Endothelial cell of umbilical vein (primary cell): Measurements from ENCODE around the gene RAMP1. TPM values are rescaled to one million over a fixed set of nuclear protein-coding genes. Genes with fewer than 3 reads are reported as not detected.
"Not testable (repeated sequence)": the region's sequence is repeated elsewhere in the genome, so short reads cannot be mapped to it uniquely, and the experiment has no call there.

Experiments used
- BruUV-seq: library from RNA; stranded (reverse); fragments of 400-500 nt; replicated peaks from 2 replicates; lab custom pipeline; 2021; lab: Mats Ljungman, UMichigan
- CTCF ChIA-PET: fragments of 300-600, 350-600 bp; sonication (Branson Sonifier 250); formaldehyde crosslinking; loops from one replicate; lab custom pipeline; 2021; ENCODE audit warnings: antibody characterized with exemption, inconsistent platforms; lab: Charles Lee
- POLR2A ChIA-PET: fragments of 300-600, 350-600 bp; sonication (Branson Sonifier 250); formaldehyde crosslinking; loops from one replicate; lab custom pipeline; 2021; ENCODE audit warnings: antibody characterized with exemption, inconsistent platforms; lab: Charles Lee
- DNase-seq: peaks from one replicate; pipeline ENCODE4 v3.0.0-alpha.2; 2011; ENCODE audit warnings: low read depth, low spot score
- FAIRE-seq: peaks from 2 replicates; lab custom pipeline; 2011; peaks lifted over from hg19 to GRCh38; lab: Jason Lieb, UNC
- H2AFZ ChIP-seq: 2 replicates; pipeline ENCODE4 v1.6.0; 2012; ENCODE audit warnings: low read depth, low read length, control low read depth, inconsistent platforms
- H3K27ac ChIP-seq: 2 replicates; pipeline ENCODE4 v1.5.1; 2011; ENCODE audit warnings: low read depth, mild to moderate bottlenecking, control low read depth, low read length, moderate library complexity; ENCODE audit not compliant: insufficient read depth
- H3K27me3 ChIP-seq, 2 experiments: 2 replicates each; pipeline versions ENCODE4 v1.6.0 to v1.6.1; 2011; ENCODE audit warnings: low read length in 2 of 2, mixed read lengths in 1 of 2; ENCODE audit not compliant: control insufficient read depth in 2 of 2, insufficient read depth in 2 of 2
- H3K36me3 ChIP-seq, 2 experiments: 2 replicates in 1 of 2; 3 replicates in 1 of 2; pipeline ENCODE4 v1.5.1; 2011; ENCODE audit warnings: low read length in 2 of 2, mild to moderate bottlenecking in 1 of 2, moderate library complexity in 1 of 2; ENCODE audit not compliant: control insufficient read depth in 2 of 2, insufficient read depth in 2 of 2; ENCODE audit errors: extremely low read depth in 1 of 2
- H3K4me1 ChIP-seq: 3 replicates; pipeline ENCODE4 v1.5.1; 2011; ENCODE audit warnings: mild to moderate bottlenecking, low read length; ENCODE audit not compliant: control insufficient read depth, insufficient read depth; ENCODE audit errors: extremely low read depth
- H3K4me2 ChIP-seq: 2 replicates; pipeline ENCODE4 v1.6.1; 2011; ENCODE audit warnings: low read length, control low read depth, mixed read lengths; ENCODE audit not compliant: insufficient read depth
- H3K4me3 ChIP-seq, 3 experiments: fragments of 200-600 bp in 1 of 3; sonication (generic), shearing (Covaris generic) in 1 of 3; replicated peaks in 1 of 3; 2 replicates each; pipeline ENCODE4 v1.5.1; 2011 to 2016; ENCODE audit warnings: control low read depth in 3 of 3, low read length in 3 of 3, mild to moderate bottlenecking in 2 of 3, inconsistent platforms in 1 of 3, low read depth in 1 of 3, moderate library complexity in 1 of 3; ENCODE audit not compliant: insufficient read depth in 1 of 3
- H3K79me2 ChIP-seq: 2 replicates; pipeline ENCODE4 v1.6.0; 2012; ENCODE audit warnings: low read length, inconsistent platforms; ENCODE audit not compliant: control insufficient read depth, insufficient read depth
- H3K9ac ChIP-seq: replicated peaks from 2 replicates; pipeline ENCODE3; 2011; ENCODE audit warnings: low read length, control low read depth; ENCODE audit not compliant: insufficient read depth; ENCODE audit errors: extremely low read depth
- H3K9me1 ChIP-seq: replicated peaks from 3 replicates; pipeline ENCODE4 v1.6.0; 2011; ENCODE audit warnings: mild to moderate bottlenecking, low read length; ENCODE audit not compliant: control insufficient read depth, insufficient read depth; ENCODE audit errors: extremely low read depth
- H3K9me3 ChIP-seq: replicated peaks from 2 replicates; pipeline ENCODE4 v1.5.1; 2012; ENCODE audit warnings: low read length, inconsistent platforms; ENCODE audit not compliant: control insufficient read depth, insufficient read depth
- H4K20me1 ChIP-seq: replicated peaks from 2 replicates; pipeline ENCODE3; 2011; ENCODE audit warnings: mild to moderate bottlenecking, low read length; ENCODE audit not compliant: control insufficient read depth, insufficient read depth; ENCODE audit errors: extremely low read depth
- CTCF ChIP-seq, 2 donors: IDR thresholded peaks; 1 replicate in 1 of 2; 2 replicates in 1 of 2; pipeline ENCODE4 v1.5.1; 2011; ENCODE audit warnings: low read length in 2 of 2, mild to moderate bottlenecking in 2 of 2, moderate library complexity in 2 of 2, control low read depth in 1 of 2, inconsistent platforms in 1 of 2, low read depth in 1 of 2; ENCODE audit not compliant: insufficient read depth in 1 of 2; ENCODE audit errors: extremely low read depth in 1 of 2
- EZH2 ChIP-seq: IDR thresholded peaks from 2 replicates; pipeline ENCODE4 v1.6.1; 2012; ENCODE audit warnings: borderline replicate concordance, low read depth, mild to moderate bottlenecking, moderate library complexity, low read length, inconsistent platforms; ENCODE audit not compliant: severe bottlenecking
- FOS ChIP-seq: IDR thresholded peaks from 2 replicates; pipeline ENCODE4 v1.6.1; 2011; ENCODE audit warnings: mild to moderate bottlenecking, low read length, moderate library complexity, borderline replicate concordance; ENCODE audit not compliant: insufficient read depth
- GATA2 ChIP-seq: IDR thresholded peaks from 2 replicates; pipeline ENCODE4 v1.7.0; 2011; ENCODE audit warnings: low read depth, mild to moderate bottlenecking, moderate library complexity, mixed read lengths, low read length; ENCODE audit not compliant: insufficient read length, insufficient read depth
- JUN ChIP-seq: IDR thresholded peaks from 2 replicates; pipeline ENCODE4 v1.6.1; 2011; ENCODE audit warnings: borderline replicate concordance, low read depth; ENCODE audit not compliant: insufficient read length, insufficient read depth
- MYC ChIP-seq: IDR thresholded peaks from one replicate; pipeline ENCODE4 v1.6.1; 2011; ENCODE audit warnings: mild to moderate bottlenecking, low read depth, low read length
- POLR2A ChIP-seq: IDR thresholded peaks from 2 replicates; pipeline ENCODE4 v1.6.1; 2012; ENCODE audit warnings: low read depth, mild to moderate bottlenecking, control low read depth, low read length
- POLR2AphosphoS5 ChIP-seq: IDR thresholded peaks from 2 replicates; pipeline ENCODE4 v1.6.1; 2012; ENCODE audit warnings: low read depth, mild to moderate bottlenecking, control low read depth, low read length, moderate library complexity; ENCODE audit not compliant: insufficient read depth
- dilution Hi-C: fragments of 300-500 bp; cut with MboI; formaldehyde crosslinking; loops from one replicate; pipeline ENCODE4 v1.15.0; 2019; ENCODE audit warnings: low sequenced_read_pairs; ENCODE audit not compliant: extremely low pct_ligation_motif_present
- intact Hi-C: fragments of 100-400 bp; cut with micrococcal nuclease; formaldehyde crosslinking; loops from one replicate; pipeline ENCODE4 v1.10.0; 2022
- polyA plus RNA-seq, 4 experiments: library from polyadenylated mRNA; depleted of rRNA in 3 of 4; stranded (reverse) in 3 of 4; unstranded in 1 of 4; fragments of >200 nt; gene quantifications; 2 replicates each; pipeline versions ENCODE4 v1.2.1 to v1.2.3, GENCODE V29; 2011 to 2012; ENCODE audit warnings: missing spikeins in 1 of 4
- total RNA-seq: library from RNA; stranded (reverse); gene quantifications from 2 replicates; pipeline ENCODE4 v1.2.3, GENCODE V29; 2021
- TF ChIP-seq, protein P1 (sequence below): IDR thresholded peaks from 2 replicates; pipeline ENCODE4 v1.6.1; 2011; ENCODE audit not compliant: insufficient read depth, insufficient read length

RAMP1 gene
- total and polyA plus RNA-seq, 2 donors (not counting 3 experiments of a cell fraction or from before 2014, with no cell fraction given) = 0.18 TPM; not detected in 1

DNA sequence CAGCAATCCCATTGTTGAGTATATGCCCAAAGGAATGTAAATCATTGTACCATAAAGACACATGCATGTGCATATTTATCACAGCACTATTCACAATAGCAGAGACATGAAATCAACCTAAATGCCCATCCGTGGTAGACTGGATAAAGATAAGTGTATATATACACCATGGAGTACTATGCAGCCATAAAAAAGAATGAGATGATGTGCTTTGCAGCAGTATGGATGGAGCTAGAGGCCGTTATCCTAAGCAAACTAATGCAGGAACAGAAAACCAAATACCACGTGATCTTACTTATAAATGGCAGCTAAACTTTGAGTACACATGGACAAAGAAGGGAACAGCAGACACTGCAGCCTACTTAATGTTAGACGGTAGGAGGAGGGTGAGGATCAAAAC, 18.4 kb upstream of the RAMP1 start:
- no TSS peak for BruUV-seq
- intact Hi-C loops = no loop called here
- H2AFZ ChIP-seq = no peak overlapping the region
- H3K9me1 ChIP-seq = no peaks in the 10 kb centered on the region
- no peak overlapping the region for H3K9ac ChIP-seq
- no peaks in the 10 kb centered on the region for H3K4me1 ChIP-seq
- H3K4me3 ChIP-seq = no peak overlapping the region
- no peaks in the 10 kb centered on the region for H3K9me3 ChIP-seq
- H3K27ac ChIP-seq = no peak overlapping the region
- FAIRE-seq (no peak), DNase-seq (no peak)
- CTCF ChIA-PET = no interaction called here
- no peak for TF ChIP-seq EZH2
- no peak for TF ChIP-seq GATA2
- TF ChIP-seq, protein P1, sequence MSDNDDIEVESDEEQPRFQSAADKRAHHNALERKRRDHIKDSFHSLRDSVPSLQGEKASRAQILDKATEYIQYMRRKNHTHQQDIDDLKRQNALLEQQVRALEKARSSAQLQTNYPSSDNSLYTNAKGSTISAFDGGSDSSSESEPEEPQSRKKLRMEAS = no peak
- TF ChIP-seq JUN = no peak
- no peak for TF ChIP-seq POLR2AphosphoS5
- TF ChIP-seq FOS = no peak
- no peak for TF ChIP-seq CTCF (IDR thresholded peaks at IDR 0.05; ENCODE audit: extremely low read depth in 1 of 2, insufficient read depth in 1 of 2, low read depth in 1 of 2, low read length in 2 of 2)
- no peak for TF ChIP-seq POLR2A
- no peak for TF ChIP-seq MYC
- dilution Hi-C loops = no loop called here
- H4K20me1 ChIP-seq = no peaks in the 10 kb centered on the region
- H3K27me3 ChIP-seq = peaks cover 5 to 12% of the 10 kb centered on the region in 2 experiments
- no peaks in the 10 kb centered on the region for H3K36me3 ChIP-seq
- no peak overlapping the region for H3K4me2 ChIP-seq
- no peaks in the 10 kb centered on the region for H3K79me2 ChIP-seq
- POLR2A ChIA-PET = no interaction called here

DNA sequence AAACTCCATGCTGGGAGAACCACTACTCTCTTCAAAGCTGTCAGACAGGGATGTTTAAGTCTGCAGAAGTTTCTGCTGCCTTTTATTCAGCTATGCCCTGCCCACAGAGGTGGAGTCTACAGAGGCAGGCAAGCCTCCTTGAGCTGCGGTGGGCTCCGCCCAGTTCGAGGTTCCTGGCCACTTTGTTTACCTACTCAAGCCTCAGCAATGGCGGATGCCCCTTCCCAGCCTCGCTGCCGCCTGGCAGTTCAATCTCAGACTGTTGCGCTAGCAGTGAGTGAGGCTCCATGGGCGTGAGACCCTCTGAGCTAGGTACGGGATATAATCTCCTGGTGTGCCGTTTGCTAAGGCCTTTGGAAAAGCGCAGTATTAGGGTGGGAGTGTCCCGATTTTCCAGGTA, 10.5 kb upstream of the RAMP1 start:
- intact Hi-C loops, H4K20me1 ChIP-seq, dilution Hi-C loops, H3K27me3 ChIP-seq, H3K4me3 ChIP-seq, H3K27ac ChIP-seq, FAIRE-seq, H3K79me2 ChIP-seq, H3K4me1 ChIP-seq, BruUV-seq, DNase-seq, H3K9me1 ChIP-seq, H3K4me2 ChIP-seq, CTCF ChIA-PET, H3K36me3 ChIP-seq, H2AFZ ChIP-seq, H3K9ac ChIP-seq, H3K9me3 ChIP-seq, POLR2A ChIA-PET: not testable (repeated sequence)
